Testis (tissue), 3 donors: ENCODE data around the gene TM4SF18. TPM values are rescaled to one million over a fixed set of nuclear protein-coding genes. Genes with fewer than 3 reads are reported as not detected.

ENCODE experiments used
- DNase-seq: peaks from one replicate; pipeline ENCODE4 v3.0.0-alpha.2; 2019
- H3K27ac ChIP-seq, 2 donors: fragments of 200-600 bp; sonication (generic); one replicate each; pipeline ENCODE4 v1.5.1; 2019
- H3K27me3 ChIP-seq: fragments of 200-600 bp; sonication (generic); one replicate; pipeline ENCODE4 v1.5.1; 2019
- H3K36me3 ChIP-seq: fragments of 200-600 bp; sonication (generic); one replicate; pipeline ENCODE4 v1.5.1; 2017; ENCODE audit warnings: low read depth; ENCODE audit errors: missing control alignments
- H3K4me1 ChIP-seq: fragments of 200-600 bp; sonication (generic); one replicate; pipeline ENCODE4 v1.5.1; 2019
- H3K4me3 ChIP-seq, 2 donors: fragments of 200-600 bp; sonication (generic); one replicate each; pipeline ENCODE4 v1.5.1; 2017 to 2019
- H3K9me3 ChIP-seq: fragments of 200-600 bp; sonication (generic); one replicate; pipeline ENCODE4 v1.5.1; 2017
- CTCF ChIP-seq, 3 experiments: fragments of 450-650 bp in 2 of 3; fragments of 200-600 bp in 1 of 3; sonication (generic) in 1 of 3; IDR thresholded peaks; one replicate each; pipeline ENCODE4 v1.5.1; 2016 to 2019; ENCODE audit warnings: antibody characterized with exemption in 3 of 3, mild to moderate bottlenecking in 2 of 3, moderate library complexity in 1 of 3
- POLR2A ChIP-seq: fragments of 450-650 bp; IDR thresholded peaks from one replicate; pipeline ENCODE4 v1.6.1; 2017; ENCODE audit warnings: antibody characterized with exemption, mild to moderate bottlenecking, moderate library complexity
- WGBS, 2 donors: methylation state at CpG; one replicate each; pipeline ENCODE4 v1.1.5; 2018; 5-methylcytosine and 5-hydroxymethylcytosine counted together
- intact Hi-C: fragments of 100-400 bp; cut with DNase I; formaldehyde crosslinking; loops from one replicate; pipeline ENCODE4 v1.15.1; 2023; ENCODE audit warnings: low total_unique reads
- polyA plus RNA-seq: library from polyadenylated mRNA; stranded (reverse); fragments of 350-450 nt; fragmentation: Illumina TruSeq; extraction: RNeasy Lipid Tissue Mini Kit (QIAGEN cat#74804); gene quantifications from one replicate; pipeline ENCODE4 v1.2.3, GENCODE V29; 2014; ENCODE audit warnings: low read depth, low replicate concordance; ENCODE audit not compliant: insufficient read depth
- total RNA-seq, 2 donors: library from RNA; depleted of rRNA; stranded (reverse); fragments of >200 nt; gene quantifications; one replicate each; pipeline ENCODE4 v1.2.3, GENCODE V29; 2016

Gene TM4SF18
- total and polyA plus RNA-seq, 3 donors from 2014 or later = 1.2 to 4.2 (median 3.1) TPM

- Histone ChIP-seq H3K27me3 (no peaks in the 10 kb centered on the region), H3K36me3 (no peaks in the 10 kb centered on the region), H3K4me1 (no peaks in the 10 kb centered on the region), H3K9me3 (no peaks in the 10 kb centered on the region), H3K27ac (no peak overlapping the region), H3K4me3 (no peak overlapping the region)
- intact Hi-C loops = no loop called here
- 71 to 72% methylated on average over 1 of the region's 1 CpG for WGBS, 2 donors
- DNase-seq = no peak
- TF ChIP-seq POLR2A = no peak
- no peak for TF ChIP-seq CTCF (IDR thresholded peaks at IDR 0.05)
Observed at GRCh38 chr3:149313542-149313941, 19.9 kb downstream of the TM4SF18 start.

GRCh38 chr3:149310796-149311534 lies 22.5 kb downstream of the TM4SF18 start:
- 92 to 94% methylated on average over 7 of the region's 7 CpGs for WGBS, 2 donors
- no peak overlapping the region for H3K27ac ChIP-seq
- H3K4me3 ChIP-seq = no peak overlapping the region
- H3K36me3 ChIP-seq = no peaks in the 10 kb centered on the region
- H3K4me1 ChIP-seq = no peaks in the 10 kb centered on the region
- no peaks in the 10 kb centered on the region for H3K27me3 ChIP-seq
- DNase-seq = no peak
- TF ChIP-seq POLR2A (no peak), CTCF (IDR thresholded peaks at IDR 0.05) (no peak)
- intact Hi-C loops = no loop called here
- H3K9me3 ChIP-seq = no peaks in the 10 kb centered on the region

- no peak for TF ChIP-seq POLR2A
- TF ChIP-seq CTCF (IDR thresholded peaks at IDR 0.05) = no peak
- DNase-seq = no peak
- WGBS, 2 donors = 86 to 90% methylated on average over 1 of the region's 1 CpG
- Histone ChIP-seq H3K27ac (no peak overlapping the region), H3K4me1 (no peaks in the 10 kb centered on the region), H3K36me3 (no peaks in the 10 kb centered on the region), H3K9me3 (no peaks in the 10 kb centered on the region), H3K4me3 (no peak overlapping the region), H3K27me3 (no peaks in the 10 kb centered on the region)
- intact Hi-C loops = no loop called here
Observed at GRCh38 chr3:149307435-149307783, 26.0 kb downstream of the TM4SF18 start.

- Histone ChIP-seq H3K4me1 (no peaks in the 10 kb centered on the region), H3K36me3 (no peaks in the 10 kb centered on the region), H3K4me3 (no peak overlapping the region), H3K27me3 (no peaks in the 10 kb centered on the region), H3K27ac (no peak overlapping the region), H3K9me3 (no peaks in the 10 kb centered on the region)
- no peak for TF ChIP-seq CTCF (IDR thresholded peaks at IDR 0.05)
- TF ChIP-seq POLR2A = no peak
- intact Hi-C loops = no loop called here
- no peak for DNase-seq
- 96 to 100% methylated on average over 2 of the region's 2 CpGs for WGBS, 2 donors
Observed at GRCh38 chr3:149306751-149307434, 26.5 kb downstream of the TM4SF18 start.
